Loucy (cell line): ENCODE data around the gene PDK1.

Source experiments
- H2AFZ ChIP-seq: fragments of 200-600 bp; sonication (generic); 2 replicates; pipeline ENCODE4 v1.6.0; 2016; ENCODE audit warnings: antibody characterized with exemption, mild to moderate bottlenecking, low read length, moderate library complexity
- H3F3A ChIP-seq: fragments of 200-600 bp; 2 replicates; pipeline ENCODE4 v1.6.0; 2016; ENCODE audit warnings: antibody characterized with exemption, low read depth, mild to moderate bottlenecking
- H3K27me3 ChIP-seq: fragments of 200-600 bp; sonication (generic); 2 replicates; pipeline ENCODE4 v1.6.1; 2014; ENCODE audit warnings: low read length, mild to moderate bottlenecking; ENCODE audit not compliant: insufficient read depth, poor library complexity, severe bottlenecking
- H3K36me3 ChIP-seq: fragments of 200-600 bp; sonication (generic); 2 replicates; pipeline ENCODE4 v1.6.1; 2016; ENCODE audit warnings: low read length; ENCODE audit not compliant: insufficient read depth
- H3K4me1 ChIP-seq: fragments of 200-600 bp; sonication (generic); 2 replicates; pipeline ENCODE4 v1.5.1; 2014; ENCODE audit warnings: low read length, mild to moderate bottlenecking; ENCODE audit not compliant: insufficient read depth, poor library complexity, severe bottlenecking
- H3K4me2 ChIP-seq: fragments of 200-600 bp; sonication (generic); 2 replicates; pipeline ENCODE4 v1.6.0; 2014; ENCODE audit warnings: antibody characterized with exemption, low read length, low read depth, mild to moderate bottlenecking; ENCODE audit not compliant: poor library complexity, severe bottlenecking
- H3K4me3 ChIP-seq: fragments of 200-600 bp; sonication (generic); 2 replicates; pipeline ENCODE4 v1.5.1; 2014; ENCODE audit warnings: low read length, mild to moderate bottlenecking, mixed read lengths; ENCODE audit not compliant: poor library complexity, severe bottlenecking
- H3K79me2 ChIP-seq: fragments of 200-600 bp; sonication (generic); 2 replicates; pipeline ENCODE4 v1.6.1; 2014; ENCODE audit warnings: low read length; ENCODE audit not compliant: insufficient read depth
- H3K9ac ChIP-seq: fragments of 200-600 bp; sonication (generic); 2 replicates; pipeline ENCODE4 v1.6.0; 2014; ENCODE audit warnings: mild to moderate bottlenecking, low read depth, low read length, moderate library complexity; ENCODE audit not compliant: poor library complexity, severe bottlenecking
- H3K9me2 ChIP-seq: fragments of 200-600 bp; sonication (generic); replicated peaks from 2 replicates; pipeline ENCODE4 v1.6.1; 2016; ENCODE audit warnings: low read depth, low read length, mixed read lengths
- H3K9me3 ChIP-seq: fragments of 200-600 bp; sonication (generic); 2 replicates; pipeline ENCODE4 v1.6.1; 2014; ENCODE audit warnings: mild to moderate bottlenecking, antibody characterized with exemption, low read length, low read depth; ENCODE audit not compliant: insufficient read depth
- H4K20me1 ChIP-seq: fragments of 200-600 bp; sonication (generic); 2 replicates; pipeline ENCODE4 v1.6.0; 2014; ENCODE audit warnings: antibody characterized with exemption, low read length, mild to moderate bottlenecking; ENCODE audit not compliant: insufficient read depth, poor library complexity, severe bottlenecking
- EZH2phosphoT487 ChIP-seq: fragments of 200-600 bp; IDR thresholded peaks from 2 replicates; pipeline ENCODE4 v1.6.1; 2018; ENCODE audit warnings: antibody characterized with exemption, mild to moderate bottlenecking, moderate library complexity, borderline replicate concordance
- TF ChIP-seq, protein P1 (sequence below): fragments of 200-600 bp; sonication (generic); conservative IDR thresholded peaks from 2 replicates; pipeline ENCODE4 v1.5.1; 2014; ENCODE audit warnings: mild to moderate bottlenecking, antibody characterized with exemption, low read length

PDK1 gene

DNA sequence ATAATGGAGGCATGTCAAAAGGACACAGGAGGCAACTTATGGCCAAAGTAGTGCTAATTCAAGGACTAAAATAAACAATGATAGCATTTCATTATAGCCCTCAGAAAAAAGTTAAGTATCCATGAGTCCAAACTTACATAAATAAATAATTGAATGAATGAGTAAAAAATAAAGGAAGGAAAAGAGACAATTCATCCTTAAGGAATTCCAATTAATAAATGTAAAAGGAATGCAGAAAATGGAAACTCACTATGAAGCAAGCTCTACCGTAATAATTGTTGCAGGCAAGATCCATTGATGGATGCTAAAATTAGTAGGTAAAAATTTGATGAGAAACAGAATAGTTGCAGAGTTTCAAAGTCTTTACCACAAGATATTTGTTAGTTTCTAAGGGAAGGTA, 91.5 kb downstream of the PDK1 start:
- no peak overlapping the region for H2AFZ ChIP-seq
- no peaks in the 10 kb centered on the region for H3K79me2 ChIP-seq
- no peaks in the 10 kb centered on the region for H3K4me1 ChIP-seq
- H4K20me1 ChIP-seq, result no peaks in the 10 kb centered on the region
- H3K36me3 ChIP-seq, result no peaks in the 10 kb centered on the region
- H3K27me3 ChIP-seq, result no peaks in the 10 kb centered on the region
- no peaks in the 10 kb centered on the region for H3K9me2 ChIP-seq
- H3K4me2 ChIP-seq, result no peak overlapping the region
- no peak overlapping the region for H3K9ac ChIP-seq
- H3F3A ChIP-seq, result no peaks in the 10 kb centered on the region
- no peak overlapping the region for H3K4me3 ChIP-seq
- no peaks in the 10 kb centered on the region for H3K9me3 ChIP-seq
- no peak for TF ChIP-seq EZH2phosphoT487
- TF ChIP-seq, protein P1, sequence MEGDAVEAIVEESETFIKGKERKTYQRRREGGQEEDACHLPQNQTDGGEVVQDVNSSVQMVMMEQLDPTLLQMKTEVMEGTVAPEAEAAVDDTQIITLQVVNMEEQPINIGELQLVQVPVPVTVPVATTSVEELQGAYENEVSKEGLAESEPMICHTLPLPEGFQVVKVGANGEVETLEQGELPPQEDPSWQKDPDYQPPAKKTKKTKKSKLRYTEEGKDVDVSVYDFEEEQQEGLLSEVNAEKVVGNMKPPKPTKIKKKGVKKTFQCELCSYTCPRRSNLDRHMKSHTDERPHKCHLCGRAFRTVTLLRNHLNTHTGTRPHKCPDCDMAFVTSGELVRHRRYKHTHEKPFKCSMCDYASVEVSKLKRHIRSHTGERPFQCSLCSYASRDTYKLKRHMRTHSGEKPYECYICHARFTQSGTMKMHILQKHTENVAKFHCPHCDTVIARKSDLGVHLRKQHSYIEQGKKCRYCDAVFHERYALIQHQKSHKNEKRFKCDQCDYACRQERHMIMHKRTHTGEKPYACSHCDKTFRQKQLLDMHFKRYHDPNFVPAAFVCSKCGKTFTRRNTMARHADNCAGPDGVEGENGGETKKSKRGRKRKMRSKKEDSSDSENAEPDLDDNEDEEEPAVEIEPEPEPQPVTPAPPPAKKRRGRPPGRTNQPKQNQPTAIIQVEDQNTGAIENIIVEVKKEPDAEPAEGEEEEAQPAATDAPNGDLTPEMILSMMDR, result no peak

GRCh38 chr2:172655091-172655837, 99.4 kb downstream of the PDK1 start:
- H2AFZ ChIP-seq, result no peak overlapping the region

DNA sequence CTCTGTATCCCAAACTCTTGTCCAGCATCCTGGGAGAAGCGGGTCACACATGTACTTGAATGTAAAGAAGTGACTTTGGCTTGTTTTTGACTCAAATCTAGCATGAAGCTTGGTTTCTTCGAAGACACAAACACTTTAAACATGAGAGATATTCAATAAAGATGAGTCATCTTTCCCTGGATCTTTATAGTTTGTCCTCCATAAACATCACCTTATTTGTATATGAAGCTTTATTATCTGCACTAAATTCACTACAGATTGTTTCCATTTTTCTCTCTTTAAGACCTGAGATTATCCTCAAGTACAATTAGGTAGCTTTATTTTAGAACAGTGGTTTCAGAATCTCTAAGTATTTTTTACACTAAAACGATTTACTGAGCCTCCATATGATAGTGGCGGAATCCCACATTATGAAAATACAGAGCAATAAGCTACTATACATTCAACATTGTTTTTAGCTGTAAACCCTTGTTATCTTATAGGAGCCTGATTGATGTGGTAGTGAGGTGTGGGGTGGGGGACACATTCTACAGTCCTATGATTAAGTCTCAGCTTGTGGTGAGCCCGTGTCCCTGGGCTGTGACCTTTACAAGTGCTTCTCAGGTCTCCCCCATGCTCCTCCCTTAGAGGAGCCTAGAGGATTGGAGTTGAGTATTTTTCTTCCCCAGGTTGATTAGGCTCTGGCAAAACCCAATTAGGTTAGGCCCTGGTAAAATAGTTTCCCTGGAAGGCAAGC, 100.1 kb downstream of the PDK1 start:
- Histone ChIP-seq H3K9me2 (no peaks in the 10 kb centered on the region), H3K4me3 (no peak overlapping the region), H3K36me3 (no peaks in the 10 kb centered on the region), H3K4me1 (no peaks in the 10 kb centered on the region), H3K9me3 (peaks cover 12% of the 10 kb centered on the region; the same call in 1 of the 2 replicates), H3F3A (no peaks in the 10 kb centered on the region), H3K9ac (no peak overlapping the region), H3K27me3 (no peaks in the 10 kb centered on the region), H3K79me2 (no peaks in the 10 kb centered on the region), H4K20me1 (no peaks in the 10 kb centered on the region), H2AFZ (no peak overlapping the region), H3K4me2 (no peak overlapping the region)
- TF ChIP-seq, protein P1, result no peak
- TF ChIP-seq EZH2phosphoT487, result no peak

More at GRCh38 chr2:172655091-172655837, 99.4 kb downstream of the PDK1 start:
- H4K20me1 ChIP-seq, result no peaks in the 10 kb centered on the region
- H3K4me2 ChIP-seq, result no peak overlapping the region
- no peak for TF ChIP-seq EZH2phosphoT487
- TF ChIP-seq, protein P1, result no peak
- no peak overlapping the region for H3K9ac ChIP-seq
- peaks cover 12% of the 10 kb centered on the region; the same call in 1 of the 2 replicates for H3K9me3 ChIP-seq
- H3K27me3 ChIP-seq, result no peaks in the 10 kb centered on the region
- no peaks in the 10 kb centered on the region for H3K79me2 ChIP-seq
- H3K4me3 ChIP-seq, result no peak overlapping the region
- no peaks in the 10 kb centered on the region for H3F3A ChIP-seq
- H3K36me3 ChIP-seq, result no peaks in the 10 kb centered on the region
- no peaks in the 10 kb centered on the region for H3K9me2 ChIP-seq
- H3K4me1 ChIP-seq, result no peaks in the 10 kb centered on the region
